ENCODE measurements around the gene SPG11. TPM values are rescaled to one million over a fixed set of nuclear protein-coding genes. Genes with fewer than 3 reads are reported as not detected.

The SPG11 gene
- total and polyA plus RNA-seq, 9 of the 15 experiments (the other 6 are each of a cell fraction or from before 2014, with no cell fraction given) = 23.3 to 71.2 (median 45.6) TPM

DNA sequence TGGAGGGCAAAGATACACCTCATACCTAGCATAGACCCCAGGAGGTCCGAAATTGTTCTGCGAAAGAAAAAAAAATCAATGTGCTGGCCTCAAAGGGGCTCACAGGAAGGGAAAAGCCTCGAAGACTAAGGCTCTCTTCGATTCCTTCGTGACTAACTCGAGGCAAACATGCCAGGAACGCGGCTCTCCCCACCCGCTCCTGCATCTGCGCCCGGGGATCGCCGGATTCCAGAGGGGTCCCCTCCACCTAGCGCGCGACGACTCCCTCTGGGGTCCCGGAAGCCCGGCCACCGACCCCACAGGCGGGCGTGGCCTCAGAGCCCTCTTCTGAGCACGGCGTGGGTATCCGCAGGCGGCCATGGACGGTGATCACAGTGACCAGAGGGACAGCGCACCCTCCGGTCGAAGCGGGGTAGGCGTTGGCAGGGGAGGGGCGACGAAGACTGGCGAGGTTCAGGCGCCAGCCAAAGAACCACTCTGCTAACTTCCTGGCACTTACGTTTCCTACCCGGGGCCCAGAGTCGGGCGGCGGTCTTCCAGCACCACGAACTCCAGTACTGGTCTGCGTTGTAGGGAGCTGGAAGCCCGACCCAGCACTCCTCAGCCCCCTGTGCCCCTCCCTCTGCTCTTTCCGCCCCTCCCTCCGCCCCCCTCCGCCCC lies 127.0 kb downstream of the SPG11 start (continued):
- TF ChIP-seq, protein P1, sequence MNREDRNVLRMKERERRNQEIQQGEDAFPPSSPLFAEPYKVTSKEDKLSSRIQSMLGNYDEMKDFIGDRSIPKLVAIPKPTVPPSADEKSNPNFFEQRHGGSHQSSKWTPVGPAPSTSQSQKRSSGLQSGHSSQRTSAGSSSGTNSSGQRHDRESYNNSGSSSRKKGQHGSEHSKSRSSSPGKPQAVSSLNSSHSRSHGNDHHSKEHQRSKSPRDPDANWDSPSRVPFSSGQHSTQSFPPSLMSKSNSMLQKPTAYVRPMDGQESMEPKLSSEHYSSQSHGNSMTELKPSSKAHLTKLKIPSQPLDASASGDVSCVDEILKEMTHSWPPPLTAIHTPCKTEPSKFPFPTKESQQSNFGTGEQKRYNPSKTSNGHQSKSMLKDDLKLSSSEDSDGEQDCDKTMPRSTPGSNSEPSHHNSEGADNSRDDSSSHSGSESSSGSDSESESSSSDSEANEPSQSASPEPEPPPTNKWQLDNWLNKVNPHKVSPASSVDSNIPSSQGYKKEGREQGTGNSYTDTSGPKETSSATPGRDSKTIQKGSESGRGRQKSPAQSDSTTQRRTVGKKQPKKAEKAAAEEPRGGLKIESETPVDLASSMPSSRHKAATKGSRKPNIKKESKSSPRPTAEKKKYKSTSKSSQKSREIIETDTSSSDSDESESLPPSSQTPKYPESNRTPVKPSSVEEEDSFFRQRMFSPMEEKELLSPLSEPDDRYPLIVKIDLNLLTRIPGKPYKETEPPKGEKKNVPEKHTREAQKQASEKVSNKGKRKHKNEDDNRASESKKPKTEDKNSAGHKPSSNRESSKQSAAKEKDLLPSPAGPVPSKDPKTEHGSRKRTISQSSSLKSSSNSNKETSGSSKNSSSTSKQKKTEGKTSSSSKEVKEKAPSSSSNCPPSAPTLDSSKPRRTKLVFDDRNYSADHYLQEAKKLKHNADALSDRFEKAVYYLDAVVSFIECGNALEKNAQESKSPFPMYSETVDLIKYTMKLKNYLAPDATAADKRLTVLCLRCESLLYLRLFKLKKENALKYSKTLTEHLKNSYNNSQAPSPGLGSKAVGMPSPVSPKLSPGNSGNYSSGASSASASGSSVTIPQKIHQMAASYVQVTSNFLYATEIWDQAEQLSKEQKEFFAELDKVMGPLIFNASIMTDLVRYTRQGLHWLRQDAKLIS (CRISPR knock-in tag; IDR thresholded peaks at IDR 0.05) = peak; percentile 11; the same call in 1 of the 2 replicates
- TF ChIP-seq, protein P2, sequence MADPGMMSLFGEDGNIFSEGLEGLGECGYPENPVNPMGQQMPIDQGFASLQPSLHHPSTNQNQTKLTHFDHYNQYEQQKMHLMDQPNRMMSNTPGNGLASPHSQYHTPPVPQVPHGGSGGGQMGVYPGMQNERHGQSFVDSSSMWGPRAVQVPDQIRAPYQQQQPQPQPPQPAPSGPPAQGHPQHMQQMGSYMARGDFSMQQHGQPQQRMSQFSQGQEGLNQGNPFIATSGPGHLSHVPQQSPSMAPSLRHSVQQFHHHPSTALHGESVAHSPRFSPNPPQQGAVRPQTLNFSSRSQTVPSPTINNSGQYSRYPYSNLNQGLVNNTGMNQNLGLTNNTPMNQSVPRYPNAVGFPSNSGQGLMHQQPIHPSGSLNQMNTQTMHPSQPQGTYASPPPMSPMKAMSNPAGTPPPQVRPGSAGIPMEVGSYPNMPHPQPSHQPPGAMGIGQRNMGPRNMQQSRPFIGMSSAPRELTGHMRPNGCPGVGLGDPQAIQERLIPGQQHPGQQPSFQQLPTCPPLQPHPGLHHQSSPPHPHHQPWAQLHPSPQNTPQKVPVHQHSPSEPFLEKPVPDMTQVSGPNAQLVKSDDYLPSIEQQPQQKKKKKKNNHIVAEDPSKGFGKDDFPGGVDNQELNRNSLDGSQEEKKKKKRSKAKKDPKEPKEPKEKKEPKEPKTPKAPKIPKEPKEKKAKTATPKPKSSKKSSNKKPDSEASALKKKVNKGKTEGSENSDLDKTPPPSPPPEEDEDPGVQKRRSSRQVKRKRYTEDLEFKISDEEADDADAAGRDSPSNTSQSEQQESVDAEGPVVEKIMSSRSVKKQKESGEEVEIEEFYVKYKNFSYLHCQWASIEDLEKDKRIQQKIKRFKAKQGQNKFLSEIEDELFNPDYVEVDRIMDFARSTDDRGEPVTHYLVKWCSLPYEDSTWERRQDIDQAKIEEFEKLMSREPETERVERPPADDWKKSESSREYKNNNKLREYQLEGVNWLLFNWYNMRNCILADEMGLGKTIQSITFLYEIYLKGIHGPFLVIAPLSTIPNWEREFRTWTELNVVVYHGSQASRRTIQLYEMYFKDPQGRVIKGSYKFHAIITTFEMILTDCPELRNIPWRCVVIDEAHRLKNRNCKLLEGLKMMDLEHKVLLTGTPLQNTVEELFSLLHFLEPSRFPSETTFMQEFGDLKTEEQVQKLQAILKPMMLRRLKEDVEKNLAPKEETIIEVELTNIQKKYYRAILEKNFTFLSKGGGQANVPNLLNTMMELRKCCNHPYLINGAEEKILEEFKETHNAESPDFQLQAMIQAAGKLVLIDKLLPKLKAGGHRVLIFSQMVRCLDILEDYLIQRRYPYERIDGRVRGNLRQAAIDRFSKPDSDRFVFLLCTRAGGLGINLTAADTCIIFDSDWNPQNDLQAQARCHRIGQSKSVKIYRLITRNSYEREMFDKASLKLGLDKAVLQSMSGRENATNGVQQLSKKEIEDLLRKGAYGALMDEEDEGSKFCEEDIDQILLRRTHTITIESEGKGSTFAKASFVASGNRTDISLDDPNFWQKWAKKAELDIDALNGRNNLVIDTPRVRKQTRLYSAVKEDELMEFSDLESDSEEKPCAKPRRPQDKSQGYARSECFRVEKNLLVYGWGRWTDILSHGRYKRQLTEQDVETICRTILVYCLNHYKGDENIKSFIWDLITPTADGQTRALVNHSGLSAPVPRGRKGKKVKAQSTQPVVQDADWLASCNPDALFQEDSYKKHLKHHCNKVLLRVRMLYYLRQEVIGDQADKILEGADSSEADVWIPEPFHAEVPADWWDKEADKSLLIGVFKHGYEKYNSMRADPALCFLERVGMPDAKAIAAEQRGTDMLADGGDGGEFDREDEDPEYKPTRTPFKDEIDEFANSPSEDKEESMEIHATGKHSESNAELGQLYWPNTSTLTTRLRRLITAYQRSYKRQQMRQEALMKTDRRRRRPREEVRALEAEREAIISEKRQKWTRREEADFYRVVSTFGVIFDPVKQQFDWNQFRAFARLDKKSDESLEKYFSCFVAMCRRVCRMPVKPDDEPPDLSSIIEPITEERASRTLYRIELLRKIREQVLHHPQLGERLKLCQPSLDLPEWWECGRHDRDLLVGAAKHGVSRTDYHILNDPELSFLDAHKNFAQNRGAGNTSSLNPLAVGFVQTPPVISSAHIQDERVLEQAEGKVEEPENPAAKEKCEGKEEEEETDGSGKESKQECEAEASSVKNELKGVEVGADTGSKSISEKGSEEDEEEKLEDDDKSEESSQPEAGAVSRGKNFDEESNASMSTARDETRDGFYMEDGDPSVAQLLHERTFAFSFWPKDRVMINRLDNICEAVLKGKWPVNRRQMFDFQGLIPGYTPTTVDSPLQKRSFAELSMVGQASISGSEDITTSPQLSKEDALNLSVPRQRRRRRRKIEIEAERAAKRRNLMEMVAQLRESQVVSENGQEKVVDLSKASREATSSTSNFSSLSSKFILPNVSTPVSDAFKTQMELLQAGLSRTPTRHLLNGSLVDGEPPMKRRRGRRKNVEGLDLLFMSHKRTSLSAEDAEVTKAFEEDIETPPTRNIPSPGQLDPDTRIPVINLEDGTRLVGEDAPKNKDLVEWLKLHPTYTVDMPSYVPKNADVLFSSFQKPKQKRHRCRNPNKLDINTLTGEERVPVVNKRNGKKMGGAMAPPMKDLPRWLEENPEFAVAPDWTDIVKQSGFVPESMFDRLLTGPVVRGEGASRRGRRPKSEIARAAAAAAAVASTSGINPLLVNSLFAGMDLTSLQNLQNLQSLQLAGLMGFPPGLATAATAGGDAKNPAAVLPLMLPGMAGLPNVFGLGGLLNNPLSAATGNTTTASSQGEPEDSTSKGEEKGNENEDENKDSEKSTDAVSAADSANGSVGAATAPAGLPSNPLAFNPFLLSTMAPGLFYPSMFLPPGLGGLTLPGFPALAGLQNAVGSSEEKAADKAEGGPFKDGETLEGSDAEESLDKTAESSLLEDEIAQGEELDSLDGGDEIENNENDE (IDR thresholded peaks at IDR 0.05; ENCODE audit: low read depth, low read length) = no peak
- no peak for TF ChIP-seq JUN (IDR thresholded peaks at IDR 0.05; ENCODE audit: borderline replicate concordance, low read depth, low read length)
- 0 out of 2 replicates have a peak, but pooled peaks have one; percentile 3 for TF ChIP-seq JUN (CRISPR knock-in tag; IDR thresholded peaks at IDR 0.05; ENCODE audit: borderline replicate concordance)
- no peak for TF ChIP-seq ESRRA (IDR thresholded peaks at IDR 0.05; ENCODE audit: borderline replicate concordance, low read depth)
- TF ChIP-seq, protein P3, sequence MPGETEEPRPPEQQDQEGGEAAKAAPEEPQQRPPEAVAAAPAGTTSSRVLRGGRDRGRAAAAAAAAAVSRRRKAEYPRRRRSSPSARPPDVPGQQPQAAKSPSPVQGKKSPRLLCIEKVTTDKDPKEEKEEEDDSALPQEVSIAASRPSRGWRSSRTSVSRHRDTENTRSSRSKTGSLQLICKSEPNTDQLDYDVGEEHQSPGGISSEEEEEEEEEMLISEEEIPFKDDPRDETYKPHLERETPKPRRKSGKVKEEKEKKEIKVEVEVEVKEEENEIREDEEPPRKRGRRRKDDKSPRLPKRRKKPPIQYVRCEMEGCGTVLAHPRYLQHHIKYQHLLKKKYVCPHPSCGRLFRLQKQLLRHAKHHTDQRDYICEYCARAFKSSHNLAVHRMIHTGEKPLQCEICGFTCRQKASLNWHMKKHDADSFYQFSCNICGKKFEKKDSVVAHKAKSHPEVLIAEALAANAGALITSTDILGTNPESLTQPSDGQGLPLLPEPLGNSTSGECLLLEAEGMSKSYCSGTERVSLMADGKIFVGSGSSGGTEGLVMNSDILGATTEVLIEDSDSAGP (CRISPR knock-in tag; IDR thresholded peaks at IDR 0.05) = no peak
- peak in 1 of 2 experiments; percentile 54; a peak in 2 of 4 replicates for TF ChIP-seq SIN3A (IDR thresholded peaks at IDR 0.05; ENCODE audit: borderline replicate concordance in 2 of 2, control insufficient read depth in 1 of 2, low read depth in 2 of 2, low read length in 2 of 2)
- TF ChIP-seq, protein P4, sequence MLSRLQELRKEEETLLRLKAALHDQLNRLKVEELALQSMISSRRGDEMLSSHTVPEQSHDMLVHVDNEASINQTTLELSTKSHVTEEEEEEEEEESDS (CRISPR knock-in tag; IDR thresholded peaks at IDR 0.05) = no peak

Data from K562 (cell line).